ENCODE results near the gene C1orf52.
A peak's percentile ranks its signal among the peaks of the same experiment; 100 is the strongest.

Gene C1orf52

GRCh38 chr1:85259118-85259911, at the start of gene C1orf52:
Gene C1orf52 (minus strand): TSS chr1:85259662. CDS start chr1:85259633, 29 bp downstream.
- peak; percentile 94 for DNase-seq (ENCODE audit: low spot score)

DNA sequence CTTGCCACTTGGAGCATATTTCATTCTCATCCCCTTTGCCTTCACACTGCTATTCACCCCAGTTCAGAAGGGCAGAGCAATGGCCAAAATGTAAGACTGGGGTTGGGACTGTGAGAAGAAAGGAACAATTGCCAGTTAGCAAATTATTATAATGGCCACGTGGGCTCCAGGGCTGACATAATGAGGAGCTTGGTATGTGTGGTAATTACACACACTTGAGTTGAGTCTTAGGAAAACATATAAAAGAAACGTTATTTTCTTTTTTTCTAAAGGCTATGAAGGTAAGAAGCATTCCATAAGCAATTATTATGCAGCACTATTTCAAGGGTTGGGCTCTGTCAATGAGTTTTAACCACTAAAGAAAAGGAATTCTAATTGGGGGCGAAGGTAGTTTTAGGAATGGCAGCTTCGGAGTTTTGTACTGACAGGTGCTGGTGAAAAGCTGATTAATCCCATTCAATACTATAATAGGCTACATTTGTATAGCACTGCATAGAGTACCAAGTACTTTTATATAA, 49.4 kb upstream of the C1orf52 start:
- DNase-seq (ENCODE audit: low spot score), result no peak

DNA sequence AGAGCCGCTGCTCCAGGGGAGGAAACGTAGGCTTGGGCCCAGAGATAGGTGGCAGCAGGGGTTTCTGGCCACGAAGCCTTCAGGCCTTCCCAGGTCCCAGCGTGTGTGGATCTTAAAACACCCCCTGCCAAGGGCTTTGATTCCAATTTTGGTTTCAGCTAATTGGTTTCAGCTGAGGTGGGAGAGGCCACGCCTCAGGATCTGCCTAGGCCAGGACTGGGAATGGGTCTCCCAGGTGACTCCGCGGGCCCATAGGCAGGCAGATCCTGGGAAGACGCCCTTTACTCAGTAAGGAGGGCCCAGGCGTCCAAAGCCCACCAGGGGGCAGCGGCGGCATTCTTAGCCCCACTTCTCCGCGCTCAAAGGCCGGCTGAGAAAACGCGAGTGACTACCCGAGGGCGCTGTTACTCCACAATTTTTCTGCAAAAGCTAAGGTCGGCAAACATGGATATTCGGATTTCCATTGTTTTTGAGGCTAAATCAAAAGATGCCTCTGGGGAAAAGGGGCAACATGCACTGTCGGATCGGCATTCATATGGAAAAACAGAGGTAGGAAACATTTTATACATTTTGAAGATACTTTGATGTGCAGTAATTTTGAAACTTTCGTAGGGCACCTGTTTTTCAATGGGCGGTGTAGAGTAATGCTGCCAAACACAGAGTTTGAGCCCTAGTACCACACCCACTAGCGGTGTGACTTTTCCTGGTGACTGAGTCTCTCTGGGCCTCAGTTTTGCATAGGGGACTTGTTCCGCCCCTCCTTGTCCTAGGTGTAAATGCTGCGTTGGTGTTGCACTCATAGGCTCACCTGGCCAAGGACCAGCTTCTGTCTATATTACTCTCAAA, 48.7 kb upstream of the C1orf52 start:
- no peak for DNase-seq (ENCODE audit: low spot score)

DNA sequence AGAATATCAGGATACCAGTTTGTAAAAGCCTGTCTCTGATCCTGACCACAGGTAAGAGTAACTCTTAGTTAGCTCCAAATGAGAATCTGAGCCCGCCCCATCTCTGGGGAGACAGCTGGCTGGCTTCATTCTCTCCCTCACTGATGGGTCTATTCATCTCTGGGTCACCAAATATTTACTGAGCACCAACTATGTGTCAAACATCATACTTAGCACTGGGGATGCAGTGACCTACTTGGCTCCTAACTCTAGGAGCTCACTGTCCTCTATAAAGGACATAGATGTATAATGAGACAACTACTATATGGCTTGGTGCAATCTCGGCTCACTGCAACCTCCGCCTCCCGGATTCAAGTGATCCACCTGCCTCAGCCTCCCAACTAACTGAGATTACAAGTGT, 46.8 kb upstream of the C1orf52 start:
- DNase-seq (ENCODE audit: low spot score), result no peak

GRCh38 chr1:85303440-85304162, 44.1 kb upstream of the C1orf52 start:
- no peak for DNase-seq (ENCODE audit: low spot score)

- DNase-seq (ENCODE audit: low spot score), result no peak
Measured at GRCh38 chr1:85300140-85300539, 40.7 kb upstream of the C1orf52 start.

DNA sequence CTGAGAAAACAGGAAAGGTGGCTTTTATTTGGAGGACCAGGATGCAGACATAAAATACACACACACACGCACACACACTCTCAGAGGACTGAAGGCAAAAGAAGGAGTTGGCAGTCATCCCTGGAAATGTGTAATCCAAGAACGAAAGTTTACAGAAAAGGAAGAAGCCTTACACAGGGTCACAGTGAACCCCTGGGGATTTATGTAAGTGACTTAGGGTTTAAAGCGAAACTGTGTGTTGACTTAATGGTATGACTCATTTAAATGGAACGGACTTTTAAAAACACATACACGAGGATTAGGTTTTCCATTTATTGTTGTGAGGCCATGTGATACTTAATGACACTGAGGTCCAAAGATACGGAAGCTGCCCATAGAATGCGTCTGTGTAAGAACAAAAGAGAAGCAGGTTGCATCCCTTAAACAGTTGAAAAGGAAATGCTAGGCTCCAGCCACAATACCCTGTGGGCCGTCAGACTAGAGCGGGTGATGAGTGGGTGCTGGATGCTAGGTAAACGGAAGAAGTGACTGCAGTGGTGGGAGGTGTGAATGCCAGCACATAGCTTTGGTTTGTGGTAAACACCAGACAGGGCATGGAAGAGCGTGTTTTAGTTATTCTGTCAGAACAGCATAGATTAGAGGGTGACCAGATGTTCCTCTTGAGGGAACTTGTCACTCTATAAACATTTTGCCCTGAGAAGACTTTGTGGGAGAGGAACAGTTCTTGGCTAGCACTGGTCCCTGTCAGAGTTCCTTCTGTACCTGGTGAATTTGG, 38.6 kb upstream of the C1orf52 start:
- no peak for DNase-seq (ENCODE audit: low spot score)

GRCh38 chr1:85297538-85297854, 38.0 kb upstream of the C1orf52 start:
- no peak for DNase-seq (ENCODE audit: low spot score)

DNA sequence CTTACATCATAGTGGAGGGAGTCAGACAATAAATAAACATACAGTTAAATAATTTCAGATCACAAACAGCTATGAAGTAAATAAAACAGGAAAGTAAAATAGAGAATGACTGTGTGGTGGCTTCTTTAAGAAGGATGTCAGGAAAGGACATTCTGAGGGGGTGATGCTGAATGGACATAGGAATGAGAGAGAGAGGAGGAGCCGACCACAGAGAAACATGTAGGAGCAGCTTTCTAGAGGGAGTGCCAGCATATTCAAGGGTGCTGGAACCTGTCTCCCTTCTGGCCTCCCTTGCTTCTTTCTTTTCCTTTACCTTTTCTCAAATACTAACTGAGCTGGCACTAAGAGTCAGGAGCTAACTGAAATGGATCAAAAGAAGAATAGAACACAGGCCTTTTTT, 37.5 kb upstream of the C1orf52 start:
- DNase-seq (ENCODE audit: low spot score), result no peak

GRCh38 chr1:85295654-85296053, 36.2 kb upstream of the C1orf52 start:
- no peak for DNase-seq (ENCODE audit: low spot score)

GRCh38 chr1:85295006-85295431, 35.6 kb upstream of the C1orf52 start:
- DNase-seq (ENCODE audit: low spot score), result no peak

GRCh38 chr1:85290826-85291225, 31.4 kb upstream of the C1orf52 start:
- no peak for DNase-seq (ENCODE audit: low spot score)

- DNase-seq (ENCODE audit: low spot score), result no peak
Measured at GRCh38 chr1:85289848-85290335, 30.4 kb upstream of the C1orf52 start.

DNA sequence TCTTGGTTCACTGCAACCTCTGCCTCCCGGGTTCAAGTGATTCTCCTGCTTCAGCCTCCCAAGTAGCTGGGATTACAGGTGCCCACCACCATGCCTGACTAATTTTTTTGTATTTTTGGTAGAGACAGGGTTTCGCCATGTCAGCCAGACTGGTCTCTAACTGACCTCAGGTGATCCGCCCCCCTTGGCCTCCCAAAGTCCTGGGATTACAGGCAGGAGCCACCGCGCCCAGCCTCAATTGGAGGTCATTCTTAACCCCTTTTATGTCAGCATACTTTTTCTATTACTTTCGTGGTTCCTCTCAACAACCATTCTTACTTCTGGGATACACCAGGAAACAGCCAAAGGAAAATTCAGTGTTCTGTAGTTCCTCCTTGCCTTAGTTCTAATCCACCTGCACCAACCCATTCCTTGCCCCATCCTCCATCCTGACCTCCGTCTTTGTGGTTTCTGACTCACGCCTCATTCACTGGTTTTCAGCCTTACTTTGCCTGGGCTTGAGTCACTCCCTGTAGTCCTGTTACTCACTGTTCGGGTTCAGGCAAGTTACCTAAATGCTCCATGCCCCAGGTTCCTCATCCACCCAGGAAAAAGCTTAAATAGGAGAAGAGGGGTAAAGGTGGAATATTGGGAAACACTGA, 29.9 kb upstream of the C1orf52 start:
- no peak for DNase-seq (ENCODE audit: low spot score)

DNA sequence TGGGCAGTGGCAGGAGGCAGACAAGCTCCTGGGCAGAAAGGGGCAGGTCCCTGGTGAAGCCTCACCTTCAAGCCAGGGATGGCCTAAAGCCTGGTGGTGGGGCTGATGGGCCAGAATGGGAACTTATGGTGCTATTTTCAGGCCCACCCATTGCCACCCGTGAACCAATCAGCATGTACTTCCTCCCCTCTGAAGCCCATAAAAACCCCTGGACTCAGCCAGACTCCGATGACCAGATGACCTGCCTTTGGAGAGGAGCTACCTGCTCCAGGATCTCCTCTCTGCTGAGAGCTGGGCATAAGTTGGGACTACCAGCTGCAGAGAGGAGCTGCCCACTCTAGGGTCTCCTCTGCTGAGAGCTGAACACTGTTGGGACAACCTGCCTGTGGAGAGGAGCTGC, 24.7 kb upstream of the C1orf52 start:
- no peak for DNase-seq (ENCODE audit: low spot score)

DNA sequence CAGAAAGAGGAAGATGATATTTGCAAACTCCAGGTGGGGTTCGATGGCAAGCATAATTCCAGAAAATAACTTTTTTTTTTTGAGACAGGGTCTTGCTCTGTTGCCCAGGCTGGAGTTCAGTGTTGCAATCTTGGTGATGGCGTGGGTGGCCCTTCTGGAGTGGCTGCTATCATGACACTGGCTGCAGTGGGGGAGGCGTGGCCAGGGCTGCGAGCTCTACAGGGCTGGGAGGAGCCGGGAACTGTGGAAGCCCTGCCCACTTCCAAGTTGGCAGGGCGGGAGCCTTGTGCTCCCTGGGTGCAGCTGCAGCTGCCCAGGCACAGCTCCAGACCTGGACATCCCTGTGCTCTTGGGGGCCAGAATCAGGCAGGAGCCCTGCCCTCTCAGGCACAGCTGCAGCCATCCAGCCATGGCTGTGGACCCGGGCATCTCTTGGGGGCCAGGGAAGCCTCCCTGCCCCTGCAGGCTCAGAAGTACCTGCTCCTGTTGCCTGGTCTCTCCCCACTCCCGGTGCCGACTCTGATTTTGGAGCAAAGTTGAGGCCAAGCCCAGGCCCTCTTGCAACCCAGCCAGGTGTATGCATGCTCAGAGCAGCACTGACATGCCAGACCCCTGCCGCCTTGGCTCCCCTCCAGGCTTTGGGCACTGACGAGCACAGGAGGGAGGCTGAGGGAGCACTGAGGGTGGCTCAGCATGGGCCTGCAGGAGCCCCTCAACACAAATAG, 24.2 kb upstream of the C1orf52 start:
- peak; percentile 38 for DNase-seq (ENCODE audit: low spot score)

- no peak for DNase-seq (ENCODE audit: low spot score)
Measured at GRCh38 chr1:85282424-85282823, 23.0 kb upstream of the C1orf52 start.

DNA sequence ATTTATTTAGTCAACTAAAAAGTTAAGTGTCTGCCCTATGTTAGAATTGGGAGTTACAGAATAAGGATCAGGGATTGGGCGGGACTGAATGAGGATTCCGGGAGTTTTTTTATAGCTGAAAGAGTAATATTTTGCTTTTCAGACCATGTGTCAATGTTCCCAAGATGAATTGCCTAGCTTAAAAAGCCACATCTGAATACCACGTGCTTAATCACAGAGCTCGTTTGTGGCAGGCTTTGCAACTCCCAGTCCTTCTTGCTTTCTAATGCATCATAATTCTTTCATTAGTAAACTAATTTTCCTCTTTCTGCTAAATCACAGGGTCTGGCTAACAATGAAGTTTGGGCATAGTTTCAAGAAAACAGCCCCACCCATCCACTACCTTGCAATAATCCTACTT, 21.2 kb upstream of the C1orf52 start:
- DNase-seq (ENCODE audit: low spot score), result no peak

DNA sequence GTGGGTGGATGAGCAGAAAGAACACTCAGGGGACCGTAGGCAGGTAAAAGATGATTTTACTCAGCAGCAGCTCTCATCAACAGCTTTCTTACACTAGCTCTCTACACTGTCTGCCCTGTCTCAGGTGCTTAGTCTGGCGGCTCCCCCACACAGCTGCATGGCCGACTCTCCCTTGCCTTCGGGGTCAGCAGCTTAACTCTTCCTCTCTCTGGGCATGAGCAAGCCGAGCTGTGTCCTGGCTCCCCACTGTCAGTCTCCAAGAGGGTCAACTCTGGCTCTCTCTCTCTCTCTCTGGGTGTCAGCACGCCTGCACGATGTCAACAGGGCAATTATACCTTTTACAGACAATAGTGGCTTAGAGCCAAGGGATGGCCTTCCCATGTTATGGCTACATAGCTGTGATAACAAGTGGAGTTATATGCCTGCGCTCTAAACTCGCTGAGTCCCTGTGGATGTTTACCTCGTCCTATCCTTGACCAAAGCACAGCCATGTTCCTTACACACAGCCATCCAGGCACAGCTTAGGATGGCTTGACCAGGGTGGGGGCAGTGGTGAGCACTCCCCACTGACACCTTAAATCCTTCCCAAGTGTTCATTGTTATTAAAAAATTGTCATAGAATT, 20.1 kb upstream of the C1orf52 start:
- no peak for DNase-seq (ENCODE audit: low spot score)

- DNase-seq (ENCODE audit: low spot score), result peak; percentile 73
Measured at GRCh38 chr1:85278853-85279314, 19.4 kb upstream of the C1orf52 start.
